GM10847 (cell line): ENCODE results near the gene ADAMTS13.

Source experiments
- POLR2A ChIP-seq: IDR thresholded peaks from 2 replicates; pipeline ENCODE4 v1.6.1; 2011; ENCODE audit not compliant: insufficient read length; ENCODE audit errors: extremely low read depth

Gene ADAMTS13

DNA sequence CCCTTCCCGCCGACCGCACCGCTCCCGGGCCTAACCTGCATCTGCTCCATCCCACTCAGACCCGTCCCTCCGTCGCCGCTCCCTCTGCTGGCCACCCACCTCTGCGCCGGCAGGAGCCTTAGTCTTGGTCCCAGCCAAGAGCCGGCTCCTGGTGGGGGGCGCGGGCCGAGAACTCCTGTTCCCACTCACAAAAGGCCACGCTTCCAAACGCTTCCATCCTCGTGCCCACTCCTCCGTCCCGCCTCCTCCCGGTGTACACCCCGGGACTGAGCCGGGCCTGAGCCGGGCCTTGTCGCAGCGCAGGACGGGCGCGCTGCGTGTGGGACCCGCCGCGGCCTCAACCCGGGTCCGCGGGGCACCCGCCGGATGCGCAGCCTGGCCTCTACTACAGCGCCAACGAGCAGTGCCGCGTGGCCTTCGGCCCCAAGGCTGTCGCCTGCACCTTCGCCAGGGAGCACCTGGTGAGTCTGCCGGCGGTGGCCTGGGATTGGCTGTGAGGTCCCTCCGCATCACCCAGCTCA, 7.5 kb downstream of the ADAMTS13 start:
- TF ChIP-seq POLR2A: no peak

DNA sequence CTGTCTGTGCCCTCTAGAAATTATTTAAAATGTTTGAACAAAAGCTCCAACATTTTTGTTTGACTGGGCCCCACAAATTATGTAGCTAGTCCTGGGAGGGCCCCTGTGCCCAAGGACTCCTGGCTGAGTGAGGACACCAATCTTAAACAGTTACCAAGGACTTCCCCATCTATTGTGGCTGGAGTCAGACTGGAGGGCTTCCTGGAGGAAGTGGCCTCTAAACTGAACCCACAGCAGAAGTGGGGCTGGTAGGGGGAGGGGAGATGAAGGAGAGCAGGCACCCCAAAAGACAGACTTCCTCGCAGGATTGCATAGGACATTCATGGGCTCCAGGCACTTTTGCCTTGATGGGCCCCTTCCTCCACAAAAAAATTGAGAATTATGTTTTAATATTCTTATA, 8.1 kb downstream of the ADAMTS13 start:
- TF ChIP-seq POLR2A: no peak

- no peak for TF ChIP-seq POLR2A
These were observed 11.2 kb downstream of the ADAMTS13 start for GRCh38 chr9:133433351-133433843.

GRCh38 chr9:133436681-133437080, 14.5 kb downstream of the ADAMTS13 start:
- TF ChIP-seq POLR2A: no peak

DNA sequence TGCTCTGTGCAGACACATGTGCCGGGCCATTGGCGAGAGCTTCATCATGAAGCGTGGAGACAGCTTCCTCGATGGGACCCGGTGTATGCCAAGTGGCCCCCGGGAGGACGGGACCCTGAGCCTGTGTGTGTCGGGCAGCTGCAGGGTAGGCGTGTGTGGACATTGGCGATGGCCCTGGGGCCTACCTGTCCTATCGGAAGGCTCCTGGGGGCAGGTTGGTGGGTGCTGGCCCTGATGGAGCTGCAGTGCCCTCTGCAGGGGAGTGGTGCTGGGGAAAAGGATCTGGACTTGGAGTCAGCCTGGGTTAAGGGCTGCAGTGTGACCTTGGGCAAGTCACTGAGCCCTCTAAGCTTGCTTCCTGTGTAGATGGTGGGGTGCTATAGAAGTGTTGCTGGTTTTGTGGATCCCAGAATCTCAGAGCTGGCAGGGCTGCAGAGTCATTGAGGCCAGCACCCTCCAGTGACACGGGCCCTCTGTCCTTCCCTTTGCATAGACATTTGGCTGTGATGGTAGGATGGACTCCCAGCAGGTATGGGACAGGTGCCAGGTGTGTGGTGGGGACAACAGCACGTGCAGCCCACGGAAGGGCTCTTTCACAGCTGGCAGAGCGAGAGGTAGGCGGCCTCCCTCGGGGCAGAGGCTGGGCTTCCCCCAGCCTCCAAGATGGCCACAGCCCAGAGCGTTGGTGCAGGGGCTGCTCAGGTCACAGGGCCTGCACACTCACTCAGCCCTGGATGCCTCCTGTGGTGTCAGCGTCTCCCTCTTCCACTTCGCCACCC, 15.8 kb downstream of the ADAMTS13 start:
- TF ChIP-seq POLR2A: no peak

GRCh38 chr9:133439337-133439736, 17.2 kb downstream of the ADAMTS13 start:
- TF ChIP-seq POLR2A: no peak

DNA sequence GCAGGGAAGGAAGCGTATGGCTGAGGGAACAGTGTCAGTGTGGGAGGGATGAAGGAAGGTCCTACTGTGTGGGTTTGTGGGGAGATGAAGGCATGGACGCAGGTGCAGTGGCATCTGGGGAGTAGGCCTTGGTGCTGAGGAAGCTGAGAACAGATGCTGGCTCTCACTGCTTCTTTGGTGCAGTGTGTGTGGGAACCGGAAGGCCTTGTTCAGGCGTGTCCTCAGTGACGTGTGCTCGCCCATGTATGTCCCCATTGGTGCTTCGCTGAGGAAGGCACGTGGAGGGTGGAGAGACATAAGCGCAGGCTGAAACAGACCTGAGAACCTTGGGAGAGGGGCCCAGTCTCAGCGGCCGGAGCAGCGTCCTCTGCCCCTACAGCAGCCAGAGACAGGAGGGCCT, 18.7 kb downstream of the ADAMTS13 start:
- TF ChIP-seq POLR2A: no peak

DNA sequence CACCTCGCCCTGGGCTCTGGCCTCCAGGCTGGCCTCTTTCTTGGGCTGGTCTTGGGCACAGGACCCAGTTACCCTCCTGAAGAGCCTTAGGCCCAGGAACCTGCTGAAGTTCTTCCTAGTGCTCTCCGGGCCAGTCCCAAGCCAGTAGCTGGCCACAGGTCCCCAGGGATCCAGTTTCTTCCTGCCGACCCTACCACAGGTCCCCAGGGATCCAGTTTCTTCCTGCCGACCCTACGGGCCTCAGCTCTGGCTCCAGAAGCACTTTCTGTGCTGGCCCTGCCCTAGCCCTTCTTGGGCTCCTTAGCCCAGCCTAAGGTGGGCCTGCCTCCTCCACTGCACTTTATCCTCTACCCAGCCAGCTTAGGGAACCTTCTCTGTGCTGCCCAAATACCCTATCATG, 19.4 kb downstream of the ADAMTS13 start:
- TF ChIP-seq POLR2A: no peak

DNA sequence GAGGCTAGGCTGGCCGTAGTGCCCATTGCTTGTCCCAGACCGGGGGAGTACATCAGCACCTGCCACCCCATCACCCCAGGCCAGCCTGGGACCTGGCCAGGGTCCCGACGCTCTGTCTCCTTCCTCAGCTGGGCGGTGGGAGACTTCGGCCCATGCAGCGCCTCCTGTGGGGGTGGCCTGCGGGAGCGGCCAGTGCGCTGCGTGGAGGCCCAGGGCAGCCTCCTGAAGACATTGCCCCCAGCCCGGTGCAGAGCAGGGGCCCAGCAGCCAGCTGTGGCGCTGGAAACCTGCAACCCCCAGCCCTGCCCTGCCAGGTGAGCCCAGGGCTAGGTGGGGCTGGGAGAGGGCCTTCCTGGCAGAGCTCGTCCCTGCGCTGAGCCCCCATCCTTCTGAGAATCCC, 21.1 kb downstream of the ADAMTS13 start:
- no peak for TF ChIP-seq POLR2A

- no peak for TF ChIP-seq POLR2A
These were observed 21.8 kb downstream of the ADAMTS13 start for GRCh38 chr9:133443982-133444381.

GRCh38 chr9:133445293-133445969, 23.3 kb downstream of the ADAMTS13 start:
- no peak for TF ChIP-seq POLR2A

DNA sequence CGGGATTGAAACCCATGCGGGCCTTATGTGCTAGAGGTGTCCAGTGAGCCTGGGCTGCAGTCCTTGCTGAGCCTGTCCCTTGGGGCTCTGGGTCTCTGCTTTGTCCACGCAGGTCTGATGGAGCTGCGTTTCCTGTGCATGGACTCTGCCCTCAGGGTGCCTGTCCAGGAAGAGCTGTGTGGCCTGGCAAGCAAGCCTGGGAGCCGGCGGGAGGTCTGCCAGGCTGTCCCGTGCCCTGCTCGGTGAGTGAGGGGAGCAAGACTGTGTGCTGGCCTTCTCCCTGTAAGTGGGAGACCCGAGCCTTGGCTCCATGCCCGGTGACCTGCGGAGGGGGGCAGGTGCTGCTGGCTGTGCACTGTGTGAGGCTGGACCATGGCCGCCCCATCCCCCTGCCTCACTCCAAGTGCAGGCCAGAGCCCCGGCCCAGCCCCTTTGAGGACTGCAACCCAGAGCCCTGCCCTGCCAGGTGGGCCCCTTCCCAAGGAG, 26.4 kb downstream of the ADAMTS13 start:
- no peak for TF ChIP-seq POLR2A

DNA sequence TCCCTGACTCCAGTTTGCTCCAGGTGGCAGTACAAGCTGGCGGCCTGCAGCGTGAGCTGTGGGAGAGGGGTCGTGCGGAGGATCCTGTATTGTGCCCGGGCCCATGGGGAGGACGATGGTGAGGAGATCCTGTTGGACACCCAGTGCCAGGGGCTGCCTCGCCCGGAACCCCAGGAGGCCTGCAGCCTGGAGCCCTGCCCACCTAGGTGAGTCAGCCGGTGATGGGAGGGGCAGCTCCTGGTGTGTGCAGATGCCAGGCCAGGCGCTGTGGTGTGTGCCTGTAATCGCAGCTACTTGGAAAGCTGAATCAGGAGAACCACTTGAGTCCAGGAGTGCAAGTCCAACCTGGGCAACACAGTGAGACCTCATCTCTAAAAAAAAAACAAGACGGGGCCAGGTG, 27.6 kb downstream of the ADAMTS13 start:
- no peak for TF ChIP-seq POLR2A

- TF ChIP-seq POLR2A: no peak
These were observed 30.4 kb downstream of the ADAMTS13 start for GRCh38 chr9:133452562-133452961.

DNA sequence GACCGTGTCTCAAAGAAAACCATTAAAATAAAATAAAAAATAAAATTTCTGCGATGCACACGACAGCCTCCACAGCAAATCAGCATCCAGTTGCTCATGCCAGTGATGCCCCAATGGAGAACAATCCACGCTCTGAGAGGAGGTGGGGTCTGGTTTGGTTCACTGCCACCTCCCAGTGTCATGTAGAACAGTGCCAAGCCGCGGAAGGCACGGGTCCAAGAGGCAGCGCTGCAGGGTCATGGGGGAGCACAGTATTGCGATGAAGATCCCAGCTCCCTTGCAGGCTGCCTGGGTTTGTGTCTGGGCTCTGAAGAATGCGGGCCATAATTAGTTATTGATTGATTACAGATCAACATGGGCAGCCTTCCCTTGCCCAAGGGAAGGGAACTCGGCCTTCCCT, 31.5 kb downstream of the ADAMTS13 start:
- TF ChIP-seq POLR2A: no peak

- TF ChIP-seq POLR2A: no peak
These were observed 32.2 kb downstream of the ADAMTS13 start for GRCh38 chr9:133454325-133454724.
